Lower leg skin (tissue), 4 donors: ENCODE measurements around the gene MAST4. TPM values are rescaled to one million over a fixed set of nuclear protein-coding genes. Genes with fewer than 3 reads are reported as not detected.
"Not testable (repeated sequence)": the region's sequence is repeated elsewhere in the genome, so short reads cannot be mapped to it uniquely, and the experiment has no call there.

Experiments
- DNase-seq, 2 donors: peaks; one replicate each; pipeline ENCODE4 v3.0.0-alpha.2; 2019; ENCODE audit warnings: low spot score in 2 of 2
- H3K4me3 ChIP-seq: fragments of 200-600 bp; sonication (generic); 2 replicates; pipeline ENCODE4 v1.5.1; 2017; ENCODE audit warnings: mild to moderate bottlenecking, low read depth; ENCODE audit not compliant: poor library complexity, severe bottlenecking
- POLR2A ChIP-seq, 2 donors: fragments of 450-650 bp; IDR thresholded peaks; one replicate each; pipeline ENCODE4 v1.6.1; 2016 to 2017; ENCODE audit warnings: antibody characterized with exemption in 2 of 2, mild to moderate bottlenecking in 1 of 2, moderate library complexity in 1 of 2
- WGBS, 2 donors: methylation state at CpG; one replicate each; pipeline ENCODE4 v1.1.5; 2018; 5-methylcytosine and 5-hydroxymethylcytosine counted together
- intact Hi-C: fragments of 100-400 bp; cut with DNase I; formaldehyde crosslinking; loops from one replicate; pipeline ENCODE4 v1.15.0; 2023; ENCODE audit warnings: low total_unique reads
- total RNA-seq, 4 donors: library from RNA; depleted of rRNA; stranded (reverse); fragments of >200 nt; gene quantifications; one replicate each; pipeline ENCODE4 v1.1.0, GENCODE V29; 2016
- TF ChIP-seq, protein P1 (sequence below), 3 donors: fragments of 450-650 bp; IDR thresholded peaks; one replicate each; pipeline ENCODE4 v1.5.1; 2016; ENCODE audit warnings: antibody characterized with exemption in 3 of 3, mild to moderate bottlenecking in 3 of 3, moderate library complexity in 2 of 3

The MAST4 gene
- total RNA-seq, 4 donors from 2014 or later = 49.0 to 109 (median 55.5) TPM

GRCh38 chr5:66742083-66742895, 146.1 kb downstream of the MAST4 start:
- DNase-seq = no peak
- TF ChIP-seq POLR2A (IDR thresholded peaks at IDR 0.05) = no peak
- TF ChIP-seq, protein P1, sequence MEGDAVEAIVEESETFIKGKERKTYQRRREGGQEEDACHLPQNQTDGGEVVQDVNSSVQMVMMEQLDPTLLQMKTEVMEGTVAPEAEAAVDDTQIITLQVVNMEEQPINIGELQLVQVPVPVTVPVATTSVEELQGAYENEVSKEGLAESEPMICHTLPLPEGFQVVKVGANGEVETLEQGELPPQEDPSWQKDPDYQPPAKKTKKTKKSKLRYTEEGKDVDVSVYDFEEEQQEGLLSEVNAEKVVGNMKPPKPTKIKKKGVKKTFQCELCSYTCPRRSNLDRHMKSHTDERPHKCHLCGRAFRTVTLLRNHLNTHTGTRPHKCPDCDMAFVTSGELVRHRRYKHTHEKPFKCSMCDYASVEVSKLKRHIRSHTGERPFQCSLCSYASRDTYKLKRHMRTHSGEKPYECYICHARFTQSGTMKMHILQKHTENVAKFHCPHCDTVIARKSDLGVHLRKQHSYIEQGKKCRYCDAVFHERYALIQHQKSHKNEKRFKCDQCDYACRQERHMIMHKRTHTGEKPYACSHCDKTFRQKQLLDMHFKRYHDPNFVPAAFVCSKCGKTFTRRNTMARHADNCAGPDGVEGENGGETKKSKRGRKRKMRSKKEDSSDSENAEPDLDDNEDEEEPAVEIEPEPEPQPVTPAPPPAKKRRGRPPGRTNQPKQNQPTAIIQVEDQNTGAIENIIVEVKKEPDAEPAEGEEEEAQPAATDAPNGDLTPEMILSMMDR (IDR thresholded peaks at IDR 0.05) = no peak
- H3K4me3 ChIP-seq = no peak overlapping the region
- WGBS, 2 donors = 76 to 78% methylated on average over 15 of the region's 15 CpGs
- intact Hi-C loops = no loop called here

DNA sequence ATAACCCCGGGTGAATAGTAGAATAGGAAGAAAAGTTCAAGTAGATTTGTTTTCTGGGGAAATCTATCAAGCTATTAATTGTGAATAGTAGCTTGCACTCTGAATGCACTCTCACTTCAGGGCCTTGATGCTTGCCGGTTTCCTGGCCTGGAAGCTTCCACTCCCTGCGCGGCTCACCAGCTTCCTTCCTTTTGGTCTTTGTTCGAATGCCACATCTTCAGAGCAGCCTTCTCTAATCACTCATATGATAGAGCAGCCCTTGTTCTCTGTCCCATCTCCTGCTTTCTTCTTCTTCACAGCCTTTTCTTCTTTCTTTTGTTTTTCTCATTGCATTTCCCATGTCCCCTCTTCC, 146.7 kb downstream of the MAST4 start:
- 75 to 85% methylated on average over 5 of the region's 5 CpGs for WGBS, 2 donors
- H3K4me3 ChIP-seq = no peak overlapping the region
- DNase-seq = no peak
- intact Hi-C loops = no loop called here
- TF ChIP-seq POLR2A (IDR thresholded peaks at IDR 0.05) = no peak
- TF ChIP-seq, protein P1 (IDR thresholded peaks at IDR 0.05) = no peak

DNA sequence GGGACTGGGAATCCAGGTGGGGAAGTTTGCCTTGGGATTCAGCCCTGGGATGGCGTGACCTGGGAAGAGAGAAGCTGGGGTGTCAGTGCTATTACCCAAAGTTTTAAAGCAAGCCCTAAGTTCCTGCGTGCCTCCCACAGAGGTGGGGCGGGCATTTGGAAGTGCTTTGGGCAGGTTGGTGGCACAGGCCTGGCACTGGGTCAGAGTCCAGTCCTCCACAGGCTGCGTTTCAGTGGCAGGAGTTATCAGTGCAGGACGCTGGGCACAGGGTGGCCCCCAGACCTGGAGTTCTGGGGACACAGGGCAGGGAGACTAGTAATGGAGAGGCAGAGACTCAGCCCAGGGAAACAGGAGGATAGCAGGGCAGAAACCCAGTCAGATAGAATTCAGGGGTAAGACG, 147.2 kb downstream of the MAST4 start:
- DNase-seq = no peak
- intact Hi-C loops = no loop called here

GRCh38 chr5:66744040-66744439, 147.8 kb downstream of the MAST4 start:
- intact Hi-C loops = no loop called here
- WGBS, 2 donors = 67 to 78% methylated on average over 4 of the region's 4 CpGs
- no peak for DNase-seq
- TF ChIP-seq, protein P1 (IDR thresholded peaks at IDR 0.05) = no peak
- no peak for TF ChIP-seq POLR2A (IDR thresholded peaks at IDR 0.05)
- H3K4me3 ChIP-seq = no peak overlapping the region

More for the DNA sequence above, 147.2 kb downstream of the MAST4 start:
- H3K4me3 ChIP-seq = no peak overlapping the region
- TF ChIP-seq POLR2A (IDR thresholded peaks at IDR 0.05) = no peak
- TF ChIP-seq, protein P1 (IDR thresholded peaks at IDR 0.05) = no peak
- WGBS, 2 donors = 94 to 97% methylated on average over 6 of the region's 6 CpGs

DNA sequence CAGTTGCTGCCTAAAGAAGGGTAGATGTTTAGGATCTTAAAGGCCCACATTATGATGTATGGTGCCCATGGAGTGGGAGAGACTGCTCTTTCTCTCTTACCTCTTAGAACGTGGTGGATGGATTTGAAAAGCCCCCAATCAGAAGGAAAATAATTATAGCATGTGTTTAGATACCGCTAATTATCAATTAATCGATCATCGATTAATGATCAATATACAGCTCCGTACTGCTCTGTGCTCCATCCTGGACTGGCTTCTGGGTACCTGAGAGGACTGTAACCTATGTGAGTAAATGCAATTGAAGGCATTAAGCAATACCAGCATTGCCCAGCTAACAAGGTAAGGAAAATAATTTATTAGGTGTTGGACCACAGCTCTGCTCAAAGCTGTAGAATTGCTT, 149.1 kb downstream of the MAST4 start:
- TF ChIP-seq, protein P1 (IDR thresholded peaks at IDR 0.05) = no peak
- no peak for TF ChIP-seq POLR2A (IDR thresholded peaks at IDR 0.05)
- 89 to 94% methylated on average over 5 of the region's 5 CpGs for WGBS, 2 donors
- intact Hi-C loops = no loop called here
- DNase-seq = no peak
- no peak overlapping the region for H3K4me3 ChIP-seq

DNA sequence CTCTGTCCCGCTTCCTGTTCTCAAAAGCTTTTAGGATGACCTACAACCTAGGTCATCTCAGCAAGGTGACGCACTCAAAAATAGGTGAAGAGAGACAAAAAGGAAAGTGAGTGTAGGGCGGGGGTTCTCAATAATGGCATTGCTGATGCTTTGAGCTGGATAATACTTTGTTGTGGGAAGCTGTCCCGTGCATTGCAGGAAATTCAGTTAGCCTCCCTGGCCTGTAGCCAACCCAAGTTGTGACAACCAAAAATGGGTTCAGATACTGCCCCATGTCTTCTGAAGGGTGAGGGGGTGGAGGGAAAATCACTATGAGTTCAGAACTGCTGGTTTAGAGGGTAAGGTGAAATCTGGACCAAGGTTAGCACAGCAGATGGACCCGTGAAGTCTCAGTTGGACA, 151.4 kb downstream of the MAST4 start:
- H3K4me3 ChIP-seq = no peak overlapping the region
- WGBS, 2 donors = 76 to 84% methylated on average over 5 of the region's 5 CpGs
- intact Hi-C loops = no loop called here
- no peak for DNase-seq
- TF ChIP-seq, protein P1 (IDR thresholded peaks at IDR 0.05) = no peak
- TF ChIP-seq POLR2A (IDR thresholded peaks at IDR 0.05) = no peak

DNA sequence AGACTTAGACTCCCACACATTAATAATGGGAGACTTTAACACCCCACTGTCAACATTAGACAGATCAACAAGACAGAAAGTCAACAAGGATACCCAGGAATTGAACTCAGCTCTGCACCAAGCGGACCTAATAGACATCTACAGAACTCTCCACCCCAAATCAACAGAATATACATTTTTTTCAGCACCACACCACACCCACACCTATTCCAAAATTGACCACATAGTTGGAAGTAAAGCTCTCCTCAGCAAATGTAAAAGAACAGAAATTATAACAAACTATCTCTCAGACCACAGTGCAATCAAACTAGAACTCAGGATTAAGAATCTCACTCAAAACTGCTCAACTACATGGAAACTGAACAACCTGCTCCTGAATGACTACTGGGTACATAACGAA, 156.5 kb downstream of the MAST4 start:
- DNase-seq, H3K4me3 ChIP-seq: not testable (repeated sequence)
- 86 to 100% methylated on average over 1 of the region's 2 CpGs for WGBS, 2 donors
- intact Hi-C loops = loop anchor here (10.0 kb wide), 1 partner anchor 448 kb away; no protein-coding TSS in a partner anchor
